IPS-15b (cell line): ENCODE measurements around the gene CALML5.

ENCODE experiments used
- H3K27me3 ChIP-seq: one replicate; pipeline ENCODE4 v1.6.1; 2013; ENCODE audit warnings: low read length; ENCODE audit not compliant: control insufficient read depth, insufficient read depth
- H3K36me3 ChIP-seq: one replicate; pipeline ENCODE4 v1.6.1; 2013; ENCODE audit warnings: low read length; ENCODE audit not compliant: control insufficient read depth, insufficient read depth
- H3K4me1 ChIP-seq: one replicate; pipeline ENCODE4 v1.6.1; 2013; ENCODE audit warnings: mild to moderate bottlenecking, low read length; ENCODE audit not compliant: control insufficient read depth, insufficient read depth
- H3K4me3 ChIP-seq: one replicate; pipeline ENCODE4 v1.5.1; 2013; ENCODE audit warnings: low read depth, low read length
- H3K9ac ChIP-seq: one replicate; pipeline ENCODE4 v1.6.1; 2013; ENCODE audit warnings: low read depth, mild to moderate bottlenecking, low read length
- H3K9me3 ChIP-seq: one replicate; pipeline ENCODE4 v1.6.1; 2013; ENCODE audit warnings: mild to moderate bottlenecking, low read length; ENCODE audit not compliant: control insufficient read depth, insufficient read depth

CALML5 gene

DNA sequence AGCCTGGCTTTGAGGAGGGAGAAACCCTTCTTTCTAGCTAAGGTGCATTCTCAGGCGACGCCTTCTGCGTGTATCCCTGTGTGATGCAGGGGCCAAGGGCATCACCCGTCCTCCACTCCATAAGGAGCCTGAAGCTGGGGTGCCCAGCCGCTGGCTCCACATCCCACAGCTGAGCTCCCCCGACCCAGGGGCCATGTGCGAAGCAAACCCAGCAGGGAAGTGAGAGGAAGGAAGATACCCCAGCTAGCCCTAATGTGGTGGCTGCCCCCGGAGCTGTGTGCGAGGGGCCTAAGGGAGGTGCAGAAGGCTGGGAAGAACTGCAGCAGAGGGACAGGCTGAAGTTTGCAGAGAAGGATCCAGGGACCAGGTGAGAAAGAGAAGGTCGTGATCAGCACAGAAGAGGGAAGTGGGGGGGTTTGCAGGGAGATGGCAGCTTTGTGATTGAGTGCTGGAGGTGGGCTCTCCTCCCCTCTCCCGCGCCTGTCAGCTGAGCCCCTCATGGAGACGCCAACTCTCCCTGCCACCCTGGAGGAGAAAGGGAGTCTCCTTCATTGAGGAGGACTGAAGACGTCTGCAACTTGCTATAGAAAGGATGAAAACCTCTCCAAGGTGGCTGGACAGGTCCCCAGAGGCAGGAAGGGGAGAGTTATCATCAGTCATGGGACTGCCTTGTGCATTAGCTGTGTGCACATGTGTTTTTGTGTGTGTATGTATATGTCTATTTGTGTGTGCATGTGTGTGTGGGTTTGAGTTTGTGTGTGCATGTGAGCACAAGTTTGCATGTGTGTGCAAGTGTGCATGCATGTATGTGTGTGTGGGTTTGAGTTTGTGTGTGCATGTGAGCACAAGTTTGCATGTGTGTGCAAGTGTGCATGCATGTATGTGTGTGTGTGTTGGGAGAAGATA is 3.5 kb upstream of the CALML5 start:
- no peak overlapping the region for H3K9ac ChIP-seq
- no peaks in the 10 kb centered on the region for H3K4me1 ChIP-seq
- no peaks in the 10 kb centered on the region for H3K9me3 ChIP-seq
- H3K27me3 ChIP-seq = no peaks in the 10 kb centered on the region
- no peaks in the 10 kb centered on the region for H3K36me3 ChIP-seq
- H3K4me3 ChIP-seq = no peak overlapping the region

DNA sequence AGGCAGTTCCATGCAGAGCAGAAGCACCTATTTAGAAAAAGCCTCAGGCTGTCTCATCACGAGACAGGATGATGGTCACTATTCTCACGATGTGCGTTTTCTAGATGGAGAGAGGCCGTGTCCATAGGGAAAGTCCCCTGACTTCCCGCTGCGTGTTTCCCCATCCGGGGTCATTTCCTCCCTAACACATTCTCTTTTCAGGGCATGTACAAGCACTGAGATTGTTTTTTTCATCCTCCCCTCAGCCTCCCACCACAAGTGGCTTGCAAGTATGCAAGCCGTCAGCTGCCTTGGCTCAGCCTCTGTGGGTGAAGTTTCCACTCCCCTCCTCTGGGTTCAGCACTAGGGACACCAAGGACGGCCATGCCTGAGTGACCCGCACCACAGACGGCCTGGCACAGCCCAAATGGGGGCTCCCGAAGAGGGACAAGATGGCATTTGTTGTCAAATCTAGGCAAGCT is 2.7 kb upstream of the CALML5 start:
- Histone ChIP-seq H3K4me3 (no peak overlapping the region), H3K36me3 (no peaks in the 10 kb centered on the region), H3K4me1 (no peaks in the 10 kb centered on the region), H3K9me3 (no peaks in the 10 kb centered on the region), H3K9ac (no peak overlapping the region), H3K27me3 (no peaks in the 10 kb centered on the region)

DNA sequence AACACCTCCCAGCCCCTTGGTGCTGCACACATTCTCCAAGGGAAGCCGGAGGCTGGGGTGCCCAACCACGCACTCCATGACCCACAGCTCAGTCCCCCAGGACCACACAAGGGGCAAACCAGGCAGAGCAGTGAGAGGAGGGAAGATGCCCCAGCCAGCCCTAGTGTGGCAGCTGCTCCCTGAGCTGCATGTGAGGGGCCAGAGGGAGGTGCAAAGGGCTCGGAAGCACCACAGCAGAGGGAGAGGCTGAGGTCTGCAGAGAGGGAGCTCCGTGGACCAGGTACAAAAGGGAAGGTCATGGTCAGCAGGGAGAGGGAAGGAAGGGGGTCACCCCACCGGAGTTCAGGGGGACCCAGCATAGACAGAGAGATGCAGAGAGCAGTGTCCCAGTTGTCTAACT is 1.5 kb upstream of the CALML5 start:
- Histone ChIP-seq H3K4me1 (no peaks in the 10 kb centered on the region), H3K9ac (no peak overlapping the region), H3K36me3 (no peaks in the 10 kb centered on the region), H3K4me3 (no peak overlapping the region), H3K27me3 (no peaks in the 10 kb centered on the region), H3K9me3 (no peaks in the 10 kb centered on the region)

DNA sequence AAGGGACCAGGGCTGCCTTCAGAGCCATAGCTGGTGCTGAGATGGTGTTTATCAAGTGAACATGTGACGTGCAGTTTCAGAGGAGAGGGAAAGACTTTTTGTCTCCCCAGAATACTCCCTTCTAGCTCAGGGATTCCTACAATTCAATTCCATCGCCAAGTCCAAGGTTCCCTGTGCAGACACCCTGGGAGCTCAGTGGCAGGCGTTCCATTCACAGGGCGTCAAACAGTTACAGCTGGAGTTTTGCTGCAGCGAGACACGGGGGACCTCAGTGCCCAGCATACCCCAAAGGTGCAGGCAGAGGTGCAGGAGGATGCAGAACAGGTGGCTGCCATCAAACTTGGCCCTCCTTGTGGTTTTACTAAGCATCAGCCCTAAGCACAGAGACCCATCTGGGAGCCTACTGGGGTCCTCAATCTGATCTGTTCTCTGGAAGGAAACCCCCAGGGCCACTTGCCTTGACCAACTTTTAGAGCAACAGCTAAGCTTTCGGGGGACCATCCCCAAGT is 846 bp upstream of the CALML5 start:
- Histone ChIP-seq H3K9me3 (no peaks in the 10 kb centered on the region), H3K4me1 (no peaks in the 10 kb centered on the region), H3K27me3 (no peaks in the 10 kb centered on the region), H3K36me3 (no peaks in the 10 kb centered on the region), H3K9ac (no peak overlapping the region), H3K4me3 (no peak overlapping the region)

DNA sequence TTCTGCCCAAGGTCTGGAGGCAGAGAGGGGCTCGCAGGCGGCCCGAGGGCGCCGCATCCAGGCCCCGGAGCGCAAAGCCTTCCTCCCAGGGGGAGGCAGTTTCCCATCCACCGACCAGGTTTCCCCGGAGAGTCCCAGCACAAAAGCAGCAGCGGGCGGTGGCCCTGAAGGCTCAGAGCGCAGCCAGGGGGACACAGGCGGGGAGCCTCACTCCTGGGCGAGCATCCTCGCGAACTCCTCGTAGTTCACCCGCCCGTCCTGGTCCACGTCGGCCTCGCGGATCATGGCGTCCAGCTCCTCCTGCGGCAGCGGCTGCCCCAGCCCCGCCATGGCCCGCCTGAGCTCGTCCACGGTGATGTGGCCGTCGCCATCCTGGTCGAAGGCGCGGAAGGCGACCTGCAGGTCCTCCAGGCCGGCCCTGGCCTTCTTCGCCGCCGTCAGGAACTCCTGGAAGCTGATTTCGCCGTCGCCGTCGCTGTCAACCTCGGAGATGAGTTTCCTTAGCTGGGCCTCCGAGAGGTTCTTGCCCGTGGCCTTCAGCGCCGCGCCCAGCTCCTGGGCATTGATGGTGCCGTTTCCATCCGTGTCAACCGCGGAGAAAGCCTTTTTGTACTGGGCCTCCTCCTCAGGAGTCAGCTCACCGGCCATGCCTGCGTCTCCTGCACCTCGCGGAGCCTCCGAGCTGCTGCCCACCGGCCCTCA is 428 bp downstream of the CALML5 start:
- H3K4me1 ChIP-seq = no peaks in the 10 kb centered on the region
- H3K4me3 ChIP-seq = no peak overlapping the region
- H3K9ac ChIP-seq = no peak overlapping the region
- no peaks in the 10 kb centered on the region for H3K9me3 ChIP-seq
- H3K36me3 ChIP-seq = no peaks in the 10 kb centered on the region
- no peaks in the 10 kb centered on the region for H3K27me3 ChIP-seq

DNA sequence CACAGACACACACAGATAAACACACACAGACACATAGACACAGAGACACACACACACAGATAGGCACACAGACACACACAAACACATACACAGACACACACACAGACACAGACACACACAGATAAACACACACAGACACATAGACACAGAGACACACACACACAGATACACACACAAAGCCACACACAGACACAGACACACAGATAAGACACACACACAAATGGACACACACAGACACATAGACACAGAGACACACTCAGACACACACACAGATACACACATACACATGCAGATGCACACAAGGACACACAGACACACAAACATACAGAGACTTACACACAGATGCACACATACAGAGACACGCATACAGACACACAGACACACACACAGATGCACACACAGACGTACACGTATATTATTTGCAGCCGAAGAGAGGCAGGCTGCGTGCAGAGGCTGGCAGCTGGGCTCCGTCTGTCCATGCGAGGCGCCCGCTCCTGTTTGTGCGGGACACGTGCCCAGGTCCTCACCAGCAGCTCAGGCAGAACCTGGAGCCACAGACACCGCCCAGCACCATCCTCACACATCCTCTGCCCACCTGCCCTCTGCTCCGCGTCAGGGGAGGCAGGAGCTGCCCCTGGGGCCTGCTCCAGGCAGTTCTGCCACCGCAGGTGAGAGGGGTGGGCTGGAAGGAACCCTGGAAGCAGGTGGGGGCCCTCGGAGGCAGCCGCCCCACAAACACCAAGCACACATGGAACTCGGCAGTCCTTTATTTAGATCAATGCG is 1.2 kb downstream of the CALML5 start:
- H3K9me3 ChIP-seq = no peaks in the 10 kb centered on the region
- H3K4me3 ChIP-seq = no peak overlapping the region
- no peaks in the 10 kb centered on the region for H3K36me3 ChIP-seq
- H3K9ac ChIP-seq = no peak overlapping the region
- H3K4me1 ChIP-seq = no peaks in the 10 kb centered on the region
- no peaks in the 10 kb centered on the region for H3K27me3 ChIP-seq

DNA sequence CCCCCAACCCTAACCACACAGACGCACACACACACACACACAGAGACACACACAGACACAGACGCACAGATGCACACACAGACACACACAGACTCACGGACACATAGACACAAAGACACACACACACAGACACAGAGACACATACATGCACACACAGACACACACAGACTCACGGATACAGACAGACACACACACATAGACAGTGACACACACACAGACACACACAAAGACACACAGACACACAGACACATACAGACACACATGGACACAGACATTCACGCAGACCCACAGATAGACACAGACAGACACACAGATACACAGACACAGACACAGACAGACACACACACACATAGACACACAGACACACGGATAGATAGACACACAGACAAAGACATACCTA is 2.1 kb downstream of the CALML5 start:
- H3K36me3 ChIP-seq = no peaks in the 10 kb centered on the region
- H3K4me1 ChIP-seq = no peaks in the 10 kb centered on the region
- H3K4me3 ChIP-seq = no peak overlapping the region
- no peak overlapping the region for H3K9ac ChIP-seq
- no peaks in the 10 kb centered on the region for H3K9me3 ChIP-seq
- H3K27me3 ChIP-seq = no peaks in the 10 kb centered on the region

DNA sequence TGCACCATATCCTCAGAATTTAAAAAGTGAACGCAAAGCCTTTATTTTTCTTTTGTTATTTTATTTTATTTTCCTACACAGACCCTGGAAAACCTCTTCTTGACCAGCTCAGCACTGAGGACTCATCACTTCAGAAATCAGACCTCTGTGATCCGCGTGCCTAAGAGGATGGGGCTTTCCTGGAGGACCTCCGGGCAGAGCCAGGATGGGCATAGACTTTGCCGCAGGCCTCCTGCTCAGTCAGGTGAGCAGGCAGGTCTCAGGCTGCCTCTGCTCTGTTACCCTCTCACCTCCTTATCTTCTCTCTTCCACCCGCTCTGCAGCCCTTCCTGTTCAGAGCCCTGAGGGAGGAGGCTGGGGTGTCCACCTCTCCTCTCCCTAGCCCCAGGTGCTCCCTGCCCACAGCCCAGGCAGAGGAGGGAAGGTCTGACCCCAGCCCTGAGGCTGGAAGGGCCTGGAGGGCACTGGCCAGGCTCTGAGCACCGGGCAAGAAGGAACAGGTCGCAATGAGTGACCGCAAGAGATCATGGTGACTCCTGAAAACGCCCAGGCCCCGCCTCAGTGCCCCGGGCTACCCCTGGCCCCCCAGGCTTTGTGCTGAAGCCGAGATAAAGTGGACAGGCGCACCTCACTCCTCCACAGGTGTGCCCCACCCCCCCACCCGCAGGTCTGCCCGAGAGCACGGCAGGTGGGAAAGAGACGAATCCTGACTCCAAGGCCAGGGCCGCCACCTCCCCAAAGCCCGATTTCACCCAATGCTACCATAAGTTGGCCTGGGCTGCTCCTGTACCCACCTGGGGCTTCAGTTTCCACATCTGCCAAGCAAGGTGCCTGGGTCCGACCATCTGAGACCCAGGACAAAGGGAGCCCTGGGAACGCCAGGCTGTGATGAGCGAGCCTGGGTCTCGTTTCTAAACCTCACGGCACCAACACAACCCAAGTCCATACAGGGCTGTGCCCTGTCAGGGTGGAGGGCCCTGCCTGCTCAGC is 2.8 kb downstream of the CALML5 start:
- Histone ChIP-seq H3K36me3 (no peaks in the 10 kb centered on the region), H3K9ac (no peak overlapping the region), H3K4me3 (no peak overlapping the region), H3K4me1 (no peaks in the 10 kb centered on the region), H3K9me3 (no peaks in the 10 kb centered on the region), H3K27me3 (no peaks in the 10 kb centered on the region)

DNA sequence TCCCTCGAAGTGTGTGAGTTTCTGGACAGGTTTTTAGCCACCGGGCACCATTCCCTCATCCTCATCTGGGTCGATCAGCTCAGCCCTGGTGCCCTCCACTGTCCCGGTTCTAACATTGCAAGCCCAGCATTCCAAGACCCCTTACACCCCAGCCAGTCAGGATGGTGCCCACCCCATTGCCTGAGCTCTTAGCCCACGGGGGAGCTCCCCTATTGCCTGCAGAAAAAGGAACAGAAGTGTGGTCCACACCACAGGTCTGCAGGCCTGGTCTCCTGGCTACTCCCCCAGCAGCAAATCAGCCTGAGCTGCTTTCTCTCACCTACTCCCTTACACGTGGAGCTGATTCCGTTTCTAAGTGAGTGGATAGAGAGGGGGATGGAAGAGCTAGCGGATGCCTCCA is 4.8 kb downstream of the CALML5 start:
- H3K9ac ChIP-seq = no peak overlapping the region
- H3K9me3 ChIP-seq = no peaks in the 10 kb centered on the region
- H3K4me3 ChIP-seq = no peak overlapping the region
- no peaks in the 10 kb centered on the region for H3K36me3 ChIP-seq
- H3K27me3 ChIP-seq = no peaks in the 10 kb centered on the region
- H3K4me1 ChIP-seq = no peaks in the 10 kb centered on the region

DNA sequence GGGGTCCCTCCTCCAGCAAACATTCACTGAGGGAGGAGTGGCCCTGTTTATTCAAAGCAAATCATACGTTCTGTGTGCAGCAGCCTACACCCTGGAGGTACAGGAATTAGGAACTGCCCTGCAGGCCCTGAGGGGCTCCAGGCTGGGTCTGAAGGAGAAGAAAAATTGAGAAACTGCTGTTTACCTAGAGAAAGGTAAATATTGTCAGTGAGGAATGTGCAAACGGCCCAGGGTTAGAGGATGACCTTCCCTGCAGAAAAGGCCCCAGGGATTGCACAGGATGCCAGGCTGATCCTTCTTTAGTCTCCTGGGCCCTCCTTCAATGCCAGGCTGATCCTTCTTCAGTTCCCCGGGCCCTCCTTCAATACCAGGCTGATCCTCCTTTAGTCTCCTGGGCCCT is 5.7 kb downstream of the CALML5 start:
- no peaks in the 10 kb centered on the region for H3K36me3 ChIP-seq
- no peaks in the 10 kb centered on the region for H3K9me3 ChIP-seq
- no peaks in the 10 kb centered on the region for H3K27me3 ChIP-seq
- no peak overlapping the region for H3K9ac ChIP-seq
- no peak overlapping the region for H3K4me3 ChIP-seq
- no peaks in the 10 kb centered on the region for H3K4me1 ChIP-seq
